H1 (cell line): ENCODE data around the gene RAET1G. TPM values are rescaled to one million over a fixed set of nuclear protein-coding genes. Genes with fewer than 3 reads are reported as not detected.

Experiments used
- CTCF ChIA-PET: fragments of 300-600 bp; sonication (Branson Sonifier 250); formaldehyde crosslinking; loops from one replicate; lab custom pipeline; 2021; ENCODE audit not compliant: partially characterized antibody; lab: Charles Lee
- POLR2A ChIA-PET: fragments of 300-600 bp; sonication (Branson Sonifier 250); formaldehyde crosslinking; loops from one replicate; lab custom pipeline; 2021; ENCODE audit warnings: inconsistent platforms; ENCODE audit not compliant: partially characterized antibody; lab: Charles Lee
- DNase-seq, 2 experiments: peaks; one replicate each; pipeline versions ENCODE4 v3.0.0 to v3.0.0-alpha.2; 2010 to 2022; ENCODE audit warnings: low spot score in 2 of 2, low read depth in 1 of 2, mixed read lengths in 1 of 2
- FAIRE-seq: peaks from 2 replicates; lab custom pipeline; 2011; peaks lifted over from hg19 to GRCh38; lab: Jason Lieb, UNC
- H2AFZ ChIP-seq: 2 replicates; pipeline ENCODE4 v1.8.1; 2012; ENCODE audit warnings: low read length, inconsistent platforms
- H2AK5ac ChIP-seq: 2 replicates; pipeline ENCODE4 v1.6.1; 2013; ENCODE audit warnings: low read depth, low read length
- H2BK120ac ChIP-seq: replicated peaks from 2 replicates; pipeline ENCODE3; 2013; ENCODE audit warnings: low read depth, low read length, inconsistent platforms
- H2BK12ac ChIP-seq: 2 replicates; pipeline ENCODE4 v1.6.1; 2013; ENCODE audit warnings: low read depth, low read length
- H2BK15ac ChIP-seq: 2 replicates; pipeline ENCODE4 v1.6.1; 2013; ENCODE audit warnings: low read length
- H2BK20ac ChIP-seq: 2 replicates; pipeline ENCODE4 v1.6.1; 2013; ENCODE audit warnings: low read length
- H2BK5ac ChIP-seq: 2 replicates; pipeline ENCODE4 v1.6.1; 2013; ENCODE audit warnings: low read depth, low read length
- H3K14ac ChIP-seq: 2 replicates; pipeline ENCODE4 v1.6.1; 2013; ENCODE audit warnings: inconsistent platforms; ENCODE audit not compliant: insufficient read length
- H3K18ac ChIP-seq: 2 replicates; pipeline ENCODE4 v1.6.1; 2013; ENCODE audit warnings: low read length; ENCODE audit errors: extremely low read depth
- H3K23ac ChIP-seq: 2 replicates; pipeline ENCODE4 v1.6.1; 2013; ENCODE audit warnings: inconsistent platforms; ENCODE audit not compliant: insufficient read length
- H3K23me2 ChIP-seq: 2 replicates; pipeline ENCODE4 v1.6.1; 2013; ENCODE audit warnings: low read depth, low read length
- H3K27ac ChIP-seq: 2 replicates; pipeline ENCODE4 v1.6.1; 2011; ENCODE audit warnings: low read depth, low read length, inconsistent platforms
- H3K27me3 ChIP-seq, 4 experiments: replicated peaks in 1 of 4; 1 replicate in 1 of 4; 2 replicates in 3 of 4; pipeline versions ENCODE4 v1.6.1 to v1.8.1; 2011 to 2013; ENCODE audit warnings: low read length in 3 of 4, mild to moderate bottlenecking in 3 of 4, inconsistent platforms in 2 of 4, mixed read lengths in 2 of 4, moderate library complexity in 1 of 4; ENCODE audit not compliant: control insufficient read depth in 3 of 4, insufficient read depth in 3 of 4; ENCODE audit errors: extremely low read depth in 1 of 4
- H3K36me3 ChIP-seq, 4 experiments: 2 replicates each; pipeline versions ENCODE4 v1.6.1 to v1.8.1; 2011 to 2013; ENCODE audit warnings: mild to moderate bottlenecking in 4 of 4, low read length in 3 of 4, moderate library complexity in 2 of 4, control low read depth in 1 of 4, inconsistent platforms in 1 of 4; ENCODE audit not compliant: insufficient read depth in 4 of 4, control insufficient read depth in 2 of 4
- H3K4ac ChIP-seq: replicated peaks from 2 replicates; pipeline ENCODE3; 2013; ENCODE audit warnings: low read length, low read depth, mixed read lengths, inconsistent platforms; ENCODE audit not compliant: insufficient read length
- H3K4me1 ChIP-seq, 4 experiments: replicated peaks in 1 of 4; 1 replicate in 1 of 4; 2 replicates in 3 of 4; pipeline versions ENCODE4 v1.6.1 to v1.8.1; 2011 to 2013; ENCODE audit warnings: low read length in 3 of 4, inconsistent platforms in 2 of 4, mixed read lengths in 1 of 4; ENCODE audit not compliant: insufficient read depth in 4 of 4, control insufficient read depth in 3 of 4
- H3K4me2 ChIP-seq, 2 experiments: 2 replicates each; pipeline versions ENCODE4 v1.6.1 to v1.8.1; 2011 to 2013; ENCODE audit warnings: low read depth in 2 of 2, low read length in 2 of 2, control low read depth in 1 of 2, inconsistent platforms in 1 of 2, mild to moderate bottlenecking in 1 of 2; ENCODE audit not compliant: insufficient read depth in 1 of 2
- H3K4me3 ChIP-seq, 4 experiments: fragments of 200-600, 300-600 bp in 1 of 4; sonication (generic), shearing (Covaris generic), sonication (Bioruptor Twin) in 1 of 4; 2 replicates each; pipeline versions ENCODE4 v1.5.1 to v1.8.1; 2011 to 2016; ENCODE audit warnings: low read length in 4 of 4, low read depth in 3 of 4, control low read depth in 2 of 4, inconsistent platforms in 2 of 4, mild to moderate bottlenecking in 2 of 4, mixed read lengths in 1 of 4, moderate library complexity in 1 of 4; ENCODE audit not compliant: insufficient read depth in 2 of 4; ENCODE audit errors: extremely low read depth in 1 of 4
- H3K56ac ChIP-seq: replicated peaks from 2 replicates; pipeline ENCODE3; 2013; ENCODE audit warnings: low read depth, mild to moderate bottlenecking, mixed read lengths, low read length, inconsistent platforms; ENCODE audit not compliant: insufficient read length
- H3K79me1 ChIP-seq: 2 replicates; pipeline ENCODE4 v1.6.1; 2013; ENCODE audit warnings: low read depth, low read length, control low read depth
- H3K79me2 ChIP-seq, 2 experiments: 2 replicates each; pipeline versions ENCODE4 v1.6.1 to v1.8.1; 2012 to 2013; ENCODE audit warnings: low read length in 2 of 2, mild to moderate bottlenecking in 2 of 2, inconsistent platforms in 1 of 2; ENCODE audit not compliant: insufficient read depth in 2 of 2, control insufficient read depth in 1 of 2
- H3K9ac ChIP-seq, 4 experiments: replicated peaks in 1 of 4; 1 replicate in 1 of 4; 2 replicates in 3 of 4; pipeline versions ENCODE4 v1.6.1 to v1.8.1; 2011 to 2013; ENCODE audit warnings: low read depth in 3 of 4, low read length in 3 of 4, control low read depth in 2 of 4, mild to moderate bottlenecking in 2 of 4, moderate library complexity in 2 of 4, inconsistent platforms in 1 of 4; ENCODE audit errors: extremely low read depth in 1 of 4
- H3K9me3 ChIP-seq, 2 experiments: 2 replicates each; pipeline versions ENCODE4 v1.6.1 to v1.8.1; 2012 to 2013; ENCODE audit warnings: mild to moderate bottlenecking in 2 of 2, moderate library complexity in 2 of 2, control low read depth in 1 of 2, inconsistent platforms in 1 of 2, low read depth in 1 of 2, low read length in 1 of 2, mixed read lengths in 1 of 2; ENCODE audit not compliant: insufficient read depth in 2 of 2
- H4K20me1 ChIP-seq, 2 experiments: replicated peaks in 1 of 2; 2 replicates each; pipeline versions ENCODE3 to v1.8.1; 2011 to 2013; ENCODE audit warnings: inconsistent platforms in 2 of 2, low read length in 2 of 2, mild to moderate bottlenecking in 1 of 2; ENCODE audit not compliant: insufficient read depth in 2 of 2, control insufficient read depth in 1 of 2
- H4K5ac ChIP-seq: 2 replicates; pipeline ENCODE4 v1.6.1; 2013; ENCODE audit warnings: low read length, low read depth, mixed read lengths, inconsistent platforms; ENCODE audit not compliant: insufficient read length
- H4K8ac ChIP-seq: 2 replicates; pipeline ENCODE4 v1.8.0; 2013; ENCODE audit warnings: mild to moderate bottlenecking, moderate library complexity, low read length, inconsistent platforms; ENCODE audit not compliant: insufficient read depth; ENCODE audit errors: extremely low read depth
- H4K91ac ChIP-seq: replicated peaks from 2 replicates; pipeline ENCODE3; 2013; ENCODE audit warnings: low read length, mixed read lengths, inconsistent platforms; ENCODE audit not compliant: insufficient read length
- ATF2 ChIP-seq: IDR thresholded peaks from 2 replicates; pipeline ENCODE4 v1.6.1; 2012; ENCODE audit warnings: low read length, inconsistent platforms
- CEBPB ChIP-seq: IDR thresholded peaks from 2 replicates; pipeline ENCODE4 v1.6.1; 2012; ENCODE audit warnings: low read depth, low read length
- CHD1 ChIP-seq: IDR thresholded peaks from 2 replicates; pipeline ENCODE4 v1.6.1; 2012; ENCODE audit warnings: low read depth, low read length, improper control_type of control experiment
- CTBP2 ChIP-seq: IDR thresholded peaks from 2 replicates; pipeline ENCODE4 v1.7.0; 2011; ENCODE audit warnings: borderline replicate concordance, mild to moderate bottlenecking, moderate library complexity, mixed read lengths, low read length; ENCODE audit not compliant: insufficient read depth, insufficient read length
- EGR1 ChIP-seq: IDR thresholded peaks from 2 replicates; pipeline ENCODE4 v1.6.1; 2011; ENCODE audit warnings: low read depth, low read length, borderline replicate concordance
- EP300 ChIP-seq, 2 experiments: IDR thresholded peaks; 1 replicate in 1 of 2; 2 replicates in 1 of 2; pipeline ENCODE4 v1.6.1; 2011 to 2012; ENCODE audit warnings: low read depth in 2 of 2, low read length in 2 of 2, mild to moderate bottlenecking in 2 of 2, borderline replicate concordance in 1 of 2, inconsistent platforms in 1 of 2, moderate library complexity in 1 of 2
- GABPA ChIP-seq: IDR thresholded peaks from 2 replicates; pipeline ENCODE4 v1.6.1; 2011; ENCODE audit warnings: mild to moderate bottlenecking, low read length, moderate library complexity, borderline replicate concordance; ENCODE audit not compliant: insufficient read depth
- HDAC2 ChIP-seq, 2 experiments: fragments of 300-600 bp in 1 of 2; sonication (generic) in 1 of 2; IDR thresholded peaks; 2 replicates each; pipeline ENCODE4 v1.6.1; 2011 to 2012; ENCODE audit warnings: low read depth in 2 of 2, low read length in 2 of 2, mild to moderate bottlenecking in 2 of 2, moderate library complexity in 2 of 2, borderline replicate concordance in 1 of 2, inconsistent platforms in 1 of 2
- PHF8 ChIP-seq: fragments of 200-600 bp; sonication (generic); conservative IDR thresholded peaks from 2 replicates; pipeline ENCODE4 v1.7.1; 2012; ENCODE audit warnings: low read depth, mild to moderate bottlenecking, inconsistent platforms, low read length, moderate library complexity
- RFX5 ChIP-seq: IDR thresholded peaks from 2 replicates; pipeline ENCODE4 v1.6.1; 2011; ENCODE audit warnings: low read depth, low read length, improper control_type of control experiment, borderline replicate concordance
- SIN3A ChIP-seq, 2 experiments: IDR thresholded peaks in 1 of 2; conservative IDR thresholded peaks in 1 of 2; 2 replicates each; pipeline ENCODE4 v1.6.1; 2011 to 2012; ENCODE audit warnings: low read length in 2 of 2, improper control_type of control experiment in 1 of 2, low read depth in 1 of 2, mild to moderate bottlenecking in 1 of 2
- WGBS, 2 experiments: shearing (Covaris generic) in 1 of 2; methylation state at CpG; one replicate each; pipeline versions ENCODE4 v1.1.6 to v1.1.7; 2013 to 2015; ENCODE audit warnings: low lambda C conversion rate in 2 of 2, mixed read lengths in 2 of 2, inconsistent platforms in 1 of 2, low coverage in 1 of 2, missing lambda C conversion rate in 1 of 2; ENCODE audit not compliant: insufficient replicate concordance in 2 of 2, insufficient coverage in 1 of 2, insufficient read length in 1 of 2; ENCODE audit errors: extremely low coverage in 1 of 2, missing lambda C conversion rate in 1 of 2; 5-methylcytosine and 5-hydroxymethylcytosine counted together
- polyA plus RNA-seq, 7 experiments: library from polyadenylated mRNA; depleted of rRNA in 3 of 7; stranded (reverse) in 5 of 7; unstranded in 2 of 7; fragments of >200 nt in 5 of 7; fragments of 200-250 nt in 2 of 7; gene quantifications; 1 replicate in 5 of 7; 2 replicates in 1 of 7; 4 replicates in 1 of 7; pipeline versions ENCODE4 v1.2.1 to v1.2.3, GENCODE V29; 2011 to 2013; ENCODE audit warnings: missing spikeins in 2 of 7, mixed read lengths in 2 of 7
- total RNA-seq: library from RNA; stranded (reverse); fragmentation: NEBNext Ultra II Directional; extraction: Animal tissue kit (Norgen Biotek cat#: 25700); gene quantifications from 2 replicates; pipeline ENCODE4 v1.2.1, GENCODE V29; 2021

The RAET1G gene
- total and polyA plus RNA-seq, 2 of the 8 experiments (the other 6 are each of a cell fraction or from before 2014, with no cell fraction given): 0.08 TPM; not detected in 1

DNA sequence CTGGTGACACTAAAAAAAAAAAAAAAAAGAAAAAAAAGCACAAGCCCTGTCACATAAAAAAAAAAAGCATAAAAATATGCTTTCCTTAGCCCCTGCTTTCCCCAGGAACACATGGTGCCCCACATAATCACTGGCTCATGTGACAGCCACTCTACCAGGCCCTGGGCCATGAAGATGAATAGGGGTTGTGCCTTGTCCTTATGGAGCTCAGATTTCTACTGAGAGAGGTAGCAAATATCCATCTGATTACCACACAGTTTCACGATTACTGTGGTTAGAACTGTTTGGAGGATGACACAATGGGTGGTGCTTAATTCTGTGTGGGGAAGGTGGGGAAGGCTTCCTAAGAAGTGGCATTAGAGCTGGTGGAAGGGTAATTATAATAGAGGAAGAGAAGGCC is 34.3 kb downstream of the RAET1G start:
- no peak overlapping the region for H3K4me3 ChIP-seq
- no peak overlapping the region for H3K27ac ChIP-seq
- H2AK5ac ChIP-seq: no peak overlapping the region
- WGBS, 2 experiments: 95% methylated on average over 1 of the region's 1 CpG; no CpG with 5 or more reads in 1 of the 2 experiments
- H3K9me3 ChIP-seq: no peaks in the 10 kb centered on the region
- no peaks in the 10 kb centered on the region for H3K79me2 ChIP-seq
- no peak for DNase-seq
- no peak overlapping the region for H3K14ac ChIP-seq
- H2BK120ac ChIP-seq: no peak overlapping the region
- H3K79me1 ChIP-seq: no peaks in the 10 kb centered on the region
- ChIA-PET POLR2A (interaction anchor here (0.5 kb wide), 1 partner anchor 431 kb away, joined by 3 read pairs; no protein-coding TSS in a partner anchor), CTCF (interaction anchor here (0.9 to 1.6 kb wide), 3 partner anchors 11 to 37 kb away, joined by 3 to 5 read pairs (median 5); no protein-coding TSS in a partner anchor)
- no peak overlapping the region for H3K18ac ChIP-seq
- H3K23me2 ChIP-seq: no peaks in the 10 kb centered on the region; the same call in 1 of the 2 replicates
- H3K4ac ChIP-seq: no peak overlapping the region
- H3K4me1 ChIP-seq: no peaks in the 10 kb centered on the region; a peak in 1 of 7 replicates
- H2BK5ac ChIP-seq: no peak overlapping the region
- H3K23ac ChIP-seq: no peak overlapping the region
- no peak overlapping the region for H4K8ac ChIP-seq
- H4K20me1 ChIP-seq: no peaks in the 10 kb centered on the region
- no peak overlapping the region for H2BK15ac ChIP-seq
- H3K27me3 ChIP-seq: no peaks in the 10 kb centered on the region; a peak in 1 of 7 replicates
- H2AFZ ChIP-seq: no peak overlapping the region
- no peak overlapping the region for H4K91ac ChIP-seq
- H2BK20ac ChIP-seq: no peak overlapping the region
- H4K5ac ChIP-seq: no peak overlapping the region
- H3K4me2 ChIP-seq: no peak overlapping the region
- H3K56ac ChIP-seq: no peak overlapping the region
- FAIRE-seq: no peak
- no peaks in the 10 kb centered on the region for H3K36me3 ChIP-seq
- no peak overlapping the region for H2BK12ac ChIP-seq
- no peak overlapping the region for H3K9ac ChIP-seq
- TF ChIP-seq EGR1: no peak
- TF ChIP-seq RFX5: no peak
- no peak for TF ChIP-seq SIN3A (conservative IDR thresholded peaks at IDR 0.05 in 1 of 2, IDR thresholded peaks at IDR 0.05 in 1 of 2; ENCODE audit: low read depth in 1 of 2, low read length in 2 of 2)
- TF ChIP-seq HDAC2 (IDR thresholded peaks at IDR 0.05; ENCODE audit: borderline replicate concordance in 1 of 2, low read depth in 2 of 2, low read length in 2 of 2): no peak
- TF ChIP-seq EP300 (IDR thresholded peaks at IDR 0.05; ENCODE audit: borderline replicate concordance in 1 of 2, low read depth in 2 of 2, low read length in 2 of 2): no peak
- no peak for TF ChIP-seq ATF2
- no peak for TF ChIP-seq CHD1
- TF ChIP-seq CEBPB: no peak
- no peak for TF ChIP-seq GABPA
- TF ChIP-seq PHF8: no peak
- TF ChIP-seq CTBP2: no peak
